Prostate gland (tissue), 2 donors: ENCODE results near the gene CDH11. TPM values are rescaled to one million over a fixed set of nuclear protein-coding genes. Genes with fewer than 3 reads are reported as not detected.

ENCODE experiments used
- DNase-seq: peaks from one replicate; pipeline ENCODE4 v3.0.0-alpha.2; 2019; ENCODE audit warnings: low spot score
- H3K27ac ChIP-seq, 2 donors: fragments of 200-600 bp; sonication (generic); 2 replicates each; pipeline ENCODE4 v1.5.1; 2017 to 2019
- H3K27me3 ChIP-seq: fragments of 200-600 bp; sonication (generic); replicated peaks from 2 replicates; pipeline ENCODE4 v1.5.1; 2019; ENCODE audit not compliant: insufficient read depth
- H3K36me3 ChIP-seq, 2 donors: fragments of 200-600 bp; sonication (generic); 1 replicate in 1 of 2; 2 replicates in 1 of 2; pipeline versions ENCODE4 v1.5.1 to v1.8.1; 2017 to 2019
- H3K4me1 ChIP-seq: fragments of 200-600 bp; sonication (generic); replicated peaks from 2 replicates; pipeline ENCODE4 v1.5.1; 2019
- H3K4me3 ChIP-seq, 2 donors: fragments of 200-600 bp; sonication (generic); 2 replicates each; pipeline ENCODE4 v1.5.1; 2017 to 2019
- H3K9me3 ChIP-seq: fragments of 200-600 bp; sonication (generic); 2 replicates; pipeline ENCODE4 v1.5.1; 2017
- POLR2A ChIP-seq: fragments of 450-650 bp; IDR thresholded peaks from one replicate; pipeline ENCODE4 v1.6.1; 2016; ENCODE audit warnings: antibody characterized with exemption, mild to moderate bottlenecking
- POLR2AphosphoS5 ChIP-seq: sonication (generic); formaldehyde crosslinking; IDR thresholded peaks from one replicate; pipeline ENCODE4 v1.6.1; 2017; ENCODE audit warnings: antibody characterized with exemption
- WGBS: methylation state at CpG from one replicate; pipeline ENCODE4 v1.1.5; 2018; 5-methylcytosine and 5-hydroxymethylcytosine counted together
- intact Hi-C: fragments of 100-400 bp; cut with DNase I; formaldehyde crosslinking; loops from one replicate; pipeline ENCODE4 v1.14.2; 2022
- total RNA-seq, 2 donors: library from RNA; depleted of rRNA; stranded (reverse); fragments of >200 nt; gene quantifications; one replicate each; pipeline ENCODE4 v1.1.0, GENCODE V29; 2016
- TF ChIP-seq, protein P1 (sequence below), 4 experiments: fragments of 200-600 bp in 2 of 4; fragments of 450-650 bp in 2 of 4; sonication (generic) in 2 of 4; IDR thresholded peaks; 1 replicate in 3 of 4; 2 replicates in 1 of 4; pipeline ENCODE4 v1.5.1; 2016 to 2019; ENCODE audit warnings: antibody characterized with exemption in 4 of 4, mild to moderate bottlenecking in 2 of 4, moderate library complexity in 2 of 4

The CDH11 gene
- total RNA-seq, 2 donors from 2014 or later: 24.2 to 70.5 TPM

DNA sequence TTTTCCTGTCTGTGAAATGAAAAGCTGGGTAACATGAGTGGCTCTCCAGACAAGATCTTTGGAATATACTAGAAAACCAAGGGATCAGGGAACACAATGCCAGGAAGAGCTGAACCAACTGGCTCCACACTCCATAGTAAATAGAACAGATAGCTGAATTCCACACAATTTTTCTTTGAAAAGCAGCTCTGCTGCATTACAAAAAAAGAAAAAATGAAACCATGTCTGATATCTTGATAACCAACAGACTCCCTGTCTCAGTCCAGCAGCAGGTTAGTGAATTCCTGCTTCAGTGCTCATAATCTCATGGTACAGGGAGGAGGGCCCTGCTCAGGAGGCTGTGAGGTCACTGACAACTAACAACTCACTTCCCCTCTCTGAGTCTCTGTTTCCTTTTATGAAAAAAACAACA, 97.1 kb downstream of the CDH11 start:
- H3K36me3 ChIP-seq: no peaks in the 10 kb centered on the region
- H3K9me3 ChIP-seq: no peaks in the 10 kb centered on the region
- TF ChIP-seq, protein P1, sequence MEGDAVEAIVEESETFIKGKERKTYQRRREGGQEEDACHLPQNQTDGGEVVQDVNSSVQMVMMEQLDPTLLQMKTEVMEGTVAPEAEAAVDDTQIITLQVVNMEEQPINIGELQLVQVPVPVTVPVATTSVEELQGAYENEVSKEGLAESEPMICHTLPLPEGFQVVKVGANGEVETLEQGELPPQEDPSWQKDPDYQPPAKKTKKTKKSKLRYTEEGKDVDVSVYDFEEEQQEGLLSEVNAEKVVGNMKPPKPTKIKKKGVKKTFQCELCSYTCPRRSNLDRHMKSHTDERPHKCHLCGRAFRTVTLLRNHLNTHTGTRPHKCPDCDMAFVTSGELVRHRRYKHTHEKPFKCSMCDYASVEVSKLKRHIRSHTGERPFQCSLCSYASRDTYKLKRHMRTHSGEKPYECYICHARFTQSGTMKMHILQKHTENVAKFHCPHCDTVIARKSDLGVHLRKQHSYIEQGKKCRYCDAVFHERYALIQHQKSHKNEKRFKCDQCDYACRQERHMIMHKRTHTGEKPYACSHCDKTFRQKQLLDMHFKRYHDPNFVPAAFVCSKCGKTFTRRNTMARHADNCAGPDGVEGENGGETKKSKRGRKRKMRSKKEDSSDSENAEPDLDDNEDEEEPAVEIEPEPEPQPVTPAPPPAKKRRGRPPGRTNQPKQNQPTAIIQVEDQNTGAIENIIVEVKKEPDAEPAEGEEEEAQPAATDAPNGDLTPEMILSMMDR (IDR thresholded peaks at IDR 0.05): no peak
- TF ChIP-seq POLR2A (no peak), POLR2AphosphoS5 (no peak)
- no peak for DNase-seq
- intact Hi-C loops: no loop called here
- no peaks in the 10 kb centered on the region for H3K27me3 ChIP-seq
- no peak overlapping the region for H3K27ac ChIP-seq
- H3K4me1 ChIP-seq: no peaks in the 10 kb centered on the region
- H3K4me3 ChIP-seq: no peak overlapping the region

DNA sequence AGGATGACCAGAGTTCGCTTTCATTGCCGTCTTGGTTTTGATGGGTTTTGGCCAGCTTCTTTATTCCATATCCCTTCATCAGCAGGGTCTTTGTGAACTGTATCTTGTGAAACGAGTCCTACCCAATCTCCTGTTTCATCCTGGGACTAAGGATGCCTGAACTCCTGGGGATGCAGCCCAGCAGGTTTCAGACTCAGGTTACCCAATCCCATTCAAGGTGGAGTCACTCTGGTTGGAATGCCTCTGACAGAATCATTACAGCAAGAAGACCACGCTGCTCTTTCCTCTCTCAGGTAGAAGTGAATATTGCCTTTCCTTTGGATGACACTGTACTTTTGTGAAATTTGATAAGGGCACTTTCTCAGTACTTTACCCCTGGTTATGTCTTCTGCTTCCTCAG, 98.1 kb downstream of the CDH11 start:
- WGBS: 90% methylated on average over 4 of the region's 4 CpGs

DNA sequence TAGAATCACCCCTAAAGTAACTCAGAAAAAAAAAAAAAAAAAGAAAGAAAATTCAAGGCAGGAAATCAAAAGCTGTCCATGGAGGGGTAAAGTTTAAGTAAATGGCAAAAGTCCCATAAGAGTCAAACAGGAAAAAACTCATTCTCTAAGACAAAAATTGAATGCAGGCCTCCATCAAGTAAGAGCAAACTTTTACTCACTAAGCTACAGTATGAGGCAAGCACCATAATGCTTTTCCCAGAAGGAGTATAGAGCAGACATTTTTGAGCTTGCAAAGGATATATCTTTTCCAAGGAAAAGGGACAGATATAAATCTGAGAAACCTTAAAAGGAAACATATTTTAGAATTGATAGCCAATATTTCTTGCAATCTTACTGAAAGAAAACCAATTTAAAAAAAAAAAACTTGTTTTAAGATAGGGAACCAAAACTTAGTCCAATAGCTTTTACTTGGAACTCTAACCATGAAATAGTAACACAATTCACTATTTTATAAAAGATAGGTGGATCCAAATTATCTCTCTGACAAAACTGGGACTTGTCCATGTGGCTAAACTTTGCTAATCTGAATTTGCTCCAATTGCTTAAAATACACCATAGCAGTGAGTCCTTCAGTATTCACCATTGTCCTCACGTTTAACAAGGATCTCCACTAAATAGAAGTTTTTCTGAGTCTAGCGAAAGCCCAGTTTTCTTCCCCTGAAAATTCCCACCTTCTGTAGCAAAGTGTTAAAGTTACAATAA, 99.8 kb downstream of the CDH11 start:
- no peak overlapping the region for H3K27ac ChIP-seq
- H3K36me3 ChIP-seq: no peaks in the 10 kb centered on the region
- DNase-seq: no peak
- intact Hi-C loops: no loop called here
- WGBS: 85% methylated on average over 2 of the region's 2 CpGs
- H3K4me1 ChIP-seq: no peaks in the 10 kb centered on the region
- H3K27me3 ChIP-seq: no peaks in the 10 kb centered on the region
- H3K9me3 ChIP-seq: no peaks in the 10 kb centered on the region
- no peak for TF ChIP-seq POLR2AphosphoS5
- TF ChIP-seq POLR2A: no peak
- TF ChIP-seq, protein P1 (IDR thresholded peaks at IDR 0.05): no peak
- H3K4me3 ChIP-seq: no peak overlapping the region

More for the DNA sequence above, 98.1 kb downstream of the CDH11 start:
- no peaks in the 10 kb centered on the region for H3K9me3 ChIP-seq
- DNase-seq: no peak
- no peak overlapping the region for H3K27ac ChIP-seq
- no peak overlapping the region for H3K4me3 ChIP-seq
- intact Hi-C loops: no loop called here
- H3K36me3 ChIP-seq: no peaks in the 10 kb centered on the region
- no peaks in the 10 kb centered on the region for H3K4me1 ChIP-seq
- TF ChIP-seq POLR2A (no peak), POLR2AphosphoS5 (no peak)
- TF ChIP-seq, protein P1 (IDR thresholded peaks at IDR 0.05): no peak
- H3K27me3 ChIP-seq: no peaks in the 10 kb centered on the region

DNA sequence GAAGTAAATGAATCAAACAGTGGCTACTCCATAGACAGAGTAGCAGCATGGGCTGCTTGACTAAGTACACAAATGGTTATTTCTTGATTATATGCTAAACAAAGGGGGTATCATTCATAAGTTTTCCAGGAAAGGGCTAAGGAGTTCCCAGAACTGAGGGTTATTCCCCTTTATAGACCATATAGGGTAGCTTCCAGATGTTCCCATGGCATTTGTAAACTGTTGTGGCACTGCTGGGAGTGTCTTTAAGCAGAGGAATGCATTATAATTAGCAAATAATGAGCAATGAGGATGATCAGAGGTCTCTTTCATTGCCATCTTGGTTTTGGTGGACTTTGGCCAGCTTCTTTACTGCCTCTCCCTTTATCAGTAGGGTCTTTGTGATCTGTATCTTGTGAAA, 105.1 kb downstream of the CDH11 start:
- no peaks in the 10 kb centered on the region for H3K36me3 ChIP-seq
- no peak for DNase-seq
- no peak overlapping the region for H3K4me3 ChIP-seq
- H3K9me3 ChIP-seq: no peaks in the 10 kb centered on the region
- no peak overlapping the region for H3K27ac ChIP-seq
- no peaks in the 10 kb centered on the region for H3K27me3 ChIP-seq
- TF ChIP-seq POLR2A: no peak
- TF ChIP-seq, protein P1 (IDR thresholded peaks at IDR 0.05): no peak
- TF ChIP-seq POLR2AphosphoS5: no peak
- no peaks in the 10 kb centered on the region for H3K4me1 ChIP-seq
- intact Hi-C loops: no loop called here

DNA sequence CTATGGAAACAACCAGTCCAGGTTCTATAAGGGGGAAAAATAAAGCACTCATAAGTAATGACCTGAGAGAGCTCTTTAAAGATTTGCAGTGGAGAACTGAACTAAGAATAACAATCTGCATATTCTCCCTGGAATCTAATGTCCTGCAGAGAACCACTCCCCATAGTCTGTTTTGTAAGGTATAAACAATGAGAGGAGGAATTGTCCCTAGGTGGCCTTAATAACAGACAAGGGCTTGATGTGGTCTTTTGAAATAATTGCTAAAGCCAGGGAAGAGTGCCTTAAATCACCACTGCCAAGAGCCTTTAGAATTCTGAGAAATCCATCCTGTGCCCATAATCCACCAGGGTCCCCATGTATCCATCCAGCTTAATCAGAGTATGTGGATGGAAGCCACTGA, 106.3 kb downstream of the CDH11 start:
- TF ChIP-seq POLR2A: no peak
- TF ChIP-seq POLR2AphosphoS5: no peak
- TF ChIP-seq, protein P1 (IDR thresholded peaks at IDR 0.05): no peak
- no peak for DNase-seq
- intact Hi-C loops: no loop called here
- no peak overlapping the region for H3K4me3 ChIP-seq
- H3K27me3 ChIP-seq: no peaks in the 10 kb centered on the region
- no peak overlapping the region for H3K27ac ChIP-seq
- H3K4me1 ChIP-seq: no peaks in the 10 kb centered on the region
- H3K9me3 ChIP-seq: no peaks in the 10 kb centered on the region
- no peaks in the 10 kb centered on the region for H3K36me3 ChIP-seq
